ENCODE results near the gene GNG13. TPM values are rescaled to one million over a fixed set of nuclear protein-coding genes. Genes with fewer than 3 reads are reported as not detected.

The GNG13 gene
- total and polyA plus RNA-seq, 8 donors, result not detected

DNA sequence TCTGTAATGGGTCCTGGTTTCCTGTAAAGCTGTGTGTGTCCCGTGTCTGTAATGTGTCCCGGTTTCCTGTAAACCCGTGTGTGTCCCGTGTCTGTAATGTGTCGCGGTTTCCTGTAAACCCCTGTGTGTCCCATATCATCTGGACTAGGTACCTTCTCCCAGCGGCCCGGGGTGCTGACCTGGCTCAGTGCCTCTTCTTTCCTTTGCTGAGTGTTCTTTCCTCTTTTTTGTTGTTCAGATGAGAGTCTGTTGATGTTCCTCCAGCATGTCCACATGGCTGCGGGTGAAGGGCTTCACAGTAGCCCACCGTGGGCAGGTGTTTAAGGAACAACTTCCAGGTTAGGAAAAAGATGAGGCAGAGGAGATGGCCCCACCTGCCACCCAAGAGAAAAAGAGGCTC lies 46.6 kb upstream of the GNG13 start:
- Histone ChIP-seq H3K4me1 (no peaks in the 10 kb centered on the region), H3K4me3 (no peak overlapping the region), H3K27ac (no peak overlapping the region), H3K36me3 (no peaks in the 10 kb centered on the region), H3K9me3 (peaks cover 0 to 31% (median 2%) of the 10 kb centered on the region in 4 donors), H3K27me3 (peaks cover 0 to 12% (median 0%) of the 10 kb centered on the region in 3 donors)
- TF ChIP-seq POLR2A (IDR thresholded peaks at IDR 0.05) (no peak), POLR2AphosphoS5 (IDR thresholded peaks at IDR 0.05) (no peak), CTCF (IDR thresholded peaks at IDR 0.05) (no peak)
- DNase-seq, result no peak
- 88 to 96% (median 91%) methylated on average over 10 of the region's 10 CpGs for WGBS, 5 donors
- intact Hi-C loops (cut with DNase I; ENCODE audit: low total_unique reads), result no loop called here

- WGBS, 5 donors, result 74 to 91% (median 81%) methylated on average over 26 of the region's 26 CpGs
- no peaks in the 10 kb centered on the region for H3K36me3 ChIP-seq
- intact Hi-C loops (cut with DNase I; ENCODE audit: low total_unique reads), result no loop called here
Measured at GRCh38 chr16:845351-845745, 44.8 kb upstream of the GNG13 start.

GRCh38 chr16:844638-845350 lies 44.3 kb upstream of the GNG13 start:
- no peak for DNase-seq

More at GRCh38 chr16:845351-845745, 44.8 kb upstream of the GNG13 start:
- H3K4me1 ChIP-seq, result no peaks in the 10 kb centered on the region
- peaks cover 0 to 22% (median 2%) of the 10 kb centered on the region in 4 donors for H3K9me3 ChIP-seq
- H3K4me3 ChIP-seq, result no peak overlapping the region
- H3K27me3 ChIP-seq, result peaks cover 4 to 30% (median 5%) of the 10 kb centered on the region in 3 donors
- H3K27ac ChIP-seq, result no peak overlapping the region
- DNase-seq, result no peak
- TF ChIP-seq EP300 (IDR thresholded peaks at IDR 0.05) (no peak), CTCF (IDR thresholded peaks at IDR 0.05) (no peak), POLR2A (IDR thresholded peaks at IDR 0.05) (no peak), POLR2AphosphoS5 (IDR thresholded peaks at IDR 0.05) (no peak)

DNA sequence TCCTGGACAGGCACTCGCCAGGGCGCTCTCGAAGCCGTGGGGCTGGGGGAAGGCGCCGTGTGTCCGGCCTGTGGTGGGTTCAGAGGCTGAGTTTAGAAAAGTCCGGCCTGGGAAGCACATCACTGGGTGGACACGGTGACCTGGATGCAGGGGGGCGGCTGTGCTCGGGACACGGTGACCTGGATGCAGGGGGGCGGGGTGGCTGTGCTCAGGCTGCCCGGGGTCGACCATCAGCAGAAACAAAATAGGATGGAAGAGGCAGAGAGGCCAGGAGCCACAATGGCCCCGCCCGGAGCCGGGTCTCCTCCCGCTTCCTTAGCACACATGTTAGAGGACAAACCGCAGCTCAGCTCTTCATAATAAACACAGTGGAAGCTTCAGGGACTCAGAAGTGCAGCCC lies 43.2 kb upstream of the GNG13 start:
- 84 to 87% (median 87%) methylated on average over 20 of the region's 20 CpGs for WGBS, 5 donors
- Histone ChIP-seq H3K36me3 (no peaks in the 10 kb centered on the region), H3K4me1 (no peaks in the 10 kb centered on the region), H3K27ac (no peak overlapping the region), H3K4me3 (no peak overlapping the region), H3K27me3 (peaks cover 4 to 46% (median 8%) of the 10 kb centered on the region in 3 donors), H3K9me3 (peaks cover 0 to 7% (median 0%) of the 10 kb centered on the region in 4 donors)
- no peak for TF ChIP-seq POLR2AphosphoS5 (IDR thresholded peaks at IDR 0.05)
- TF ChIP-seq CTCF (IDR thresholded peaks at IDR 0.05), result no peak
- TF ChIP-seq POLR2A (IDR thresholded peaks at IDR 0.05), result no peak
- TF ChIP-seq EP300 (IDR thresholded peaks at IDR 0.05), result no peak
- DNase-seq, result no peak
- intact Hi-C loops (cut with DNase I; ENCODE audit: low total_unique reads), result no loop called here

More at GRCh38 chr16:844638-845350, 44.3 kb upstream of the GNG13 start:
- WGBS, 5 donors, result 91 to 93% (median 92%) methylated on average over 37 to 48 of the region's 48 CpGs
- H3K27ac ChIP-seq, result no peak overlapping the region
- no peaks in the 10 kb centered on the region for H3K4me1 ChIP-seq
- H3K36me3 ChIP-seq, result no peaks in the 10 kb centered on the region
- TF ChIP-seq POLR2A (IDR thresholded peaks at IDR 0.05), result no peak
- no peak for TF ChIP-seq CTCF (IDR thresholded peaks at IDR 0.05)
- no peak for TF ChIP-seq POLR2AphosphoS5 (IDR thresholded peaks at IDR 0.05)
- no peak for TF ChIP-seq EP300 (IDR thresholded peaks at IDR 0.05)
- intact Hi-C loops (cut with DNase I; ENCODE audit: low total_unique reads), result no loop called here
- peaks cover 0 to 16% (median 0%) of the 10 kb centered on the region in 4 donors for H3K9me3 ChIP-seq
- no peak overlapping the region for H3K4me3 ChIP-seq
- H3K27me3 ChIP-seq, result peaks cover 4 to 35% (median 8%) of the 10 kb centered on the region in 3 donors

All from stomach (tissue), 9 donors.